ENCODE data around the gene METRN. TPM values are rescaled to one million over a fixed set of nuclear protein-coding genes. Genes with fewer than 3 reads are reported as not detected.
A peak's percentile ranks its signal among the peaks of the same experiment; 100 is the strongest.

Gene METRN
- total RNA-seq, 1 experiment from 2014 or later, result 23.4 TPM

DNA sequence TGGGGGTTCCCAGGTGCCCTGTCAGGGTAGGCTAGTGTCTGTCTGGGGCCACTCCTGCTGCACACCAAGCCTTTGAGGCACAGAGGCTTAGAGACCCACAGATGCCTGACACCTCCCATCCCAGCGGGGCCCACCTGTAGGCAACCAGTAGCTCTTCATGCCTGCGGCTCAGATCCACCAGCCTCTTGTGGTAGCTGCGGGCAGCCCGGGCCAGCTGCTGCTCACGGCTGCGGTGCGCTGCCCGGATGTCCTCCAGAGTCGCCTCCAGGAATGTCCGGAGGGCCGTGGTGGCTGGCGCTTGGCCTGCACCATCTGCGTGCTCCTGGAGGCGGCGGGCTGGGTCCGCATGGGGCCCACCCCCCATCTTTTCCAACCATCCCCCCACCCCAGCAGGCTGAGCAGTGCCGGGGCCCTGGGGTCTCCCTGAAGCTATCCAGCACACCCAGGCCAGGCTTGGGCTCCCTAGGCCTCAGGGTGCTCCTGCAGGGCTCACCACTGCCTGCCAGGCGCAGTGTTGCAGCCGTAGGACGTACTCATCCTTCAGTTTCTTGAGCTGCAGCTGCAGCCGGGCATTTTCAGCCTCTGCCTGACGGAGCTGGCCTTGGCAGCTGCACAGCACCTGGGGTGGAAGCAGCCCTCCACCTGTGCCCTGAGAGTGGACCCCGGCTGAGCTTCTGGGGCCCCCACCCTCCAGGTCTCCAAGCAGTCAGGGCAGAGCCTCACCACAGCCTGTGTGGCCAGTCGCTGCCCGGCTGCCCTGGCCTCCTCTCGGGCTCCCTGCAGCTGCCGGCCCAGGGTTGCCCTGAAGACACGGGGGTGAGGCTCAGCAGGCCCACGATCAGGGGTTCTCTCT lies 9.5 kb downstream of the METRN start:
- H3K27me3 ChIP-seq (replicated peaks; ENCODE audit: control insufficient read depth, insufficient read depth, low read length), result no peaks in the 10 kb centered on the region
- no TSS peak for BruUV-seq (replicated peaks)
- Mint-ChIP-seq H3K9me3 (ENCODE audit: unreplicated experiment) (no peaks in the 10 kb centered on the region), H3K4me3 (ENCODE audit: unreplicated experiment) (no peak overlapping the region), H3K4me1 (ENCODE audit: low read depth, unreplicated experiment) (no peaks in the 10 kb centered on the region), H3K27ac (ENCODE audit: unreplicated experiment) (no peak overlapping the region), H3K27me3 (ENCODE audit: insufficient read depth, unreplicated experiment) (no peaks in the 10 kb centered on the region), H3K36me3 (ENCODE audit: insufficient read depth, unreplicated experiment) (peaks cover 8% of the 10 kb centered on the region)
- H3K9me3 ChIP-seq, result no peaks in the 10 kb centered on the region
- no peaks in the 10 kb centered on the region for H3K36me3 ChIP-seq (ENCODE audit: control insufficient read depth, insufficient read depth, low read length)
- TF ChIP-seq, protein P1, sequence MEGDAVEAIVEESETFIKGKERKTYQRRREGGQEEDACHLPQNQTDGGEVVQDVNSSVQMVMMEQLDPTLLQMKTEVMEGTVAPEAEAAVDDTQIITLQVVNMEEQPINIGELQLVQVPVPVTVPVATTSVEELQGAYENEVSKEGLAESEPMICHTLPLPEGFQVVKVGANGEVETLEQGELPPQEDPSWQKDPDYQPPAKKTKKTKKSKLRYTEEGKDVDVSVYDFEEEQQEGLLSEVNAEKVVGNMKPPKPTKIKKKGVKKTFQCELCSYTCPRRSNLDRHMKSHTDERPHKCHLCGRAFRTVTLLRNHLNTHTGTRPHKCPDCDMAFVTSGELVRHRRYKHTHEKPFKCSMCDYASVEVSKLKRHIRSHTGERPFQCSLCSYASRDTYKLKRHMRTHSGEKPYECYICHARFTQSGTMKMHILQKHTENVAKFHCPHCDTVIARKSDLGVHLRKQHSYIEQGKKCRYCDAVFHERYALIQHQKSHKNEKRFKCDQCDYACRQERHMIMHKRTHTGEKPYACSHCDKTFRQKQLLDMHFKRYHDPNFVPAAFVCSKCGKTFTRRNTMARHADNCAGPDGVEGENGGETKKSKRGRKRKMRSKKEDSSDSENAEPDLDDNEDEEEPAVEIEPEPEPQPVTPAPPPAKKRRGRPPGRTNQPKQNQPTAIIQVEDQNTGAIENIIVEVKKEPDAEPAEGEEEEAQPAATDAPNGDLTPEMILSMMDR (IDR thresholded peaks at IDR 0.05; ENCODE audit: insufficient read depth in 1 of 2, low read depth in 1 of 2, low read length in 1 of 2, severe bottlenecking in 1 of 2, unreplicated experiment in 1 of 2), result no peak
- H3K4me3 ChIP-seq (ENCODE audit: low read depth, low read length), result no peak overlapping the region
- CTCF ChIA-PET, result interaction anchor here (0.6 to 1.0 kb wide), 4 partner anchors 8 to 76 kb away, joined by 3 to 12 read pairs (median 4); no protein-coding TSS in a partner anchor
- DNase-seq, result no peak
- POLR2A ChIA-PET, result no interaction called here
- intact Hi-C loops (cut with micrococcal nuclease; ENCODE audit: unreplicated experiment), result no loop called here
- H3K4me1 ChIP-seq, result peaks cover 17% of the 10 kb centered on the region

DNA sequence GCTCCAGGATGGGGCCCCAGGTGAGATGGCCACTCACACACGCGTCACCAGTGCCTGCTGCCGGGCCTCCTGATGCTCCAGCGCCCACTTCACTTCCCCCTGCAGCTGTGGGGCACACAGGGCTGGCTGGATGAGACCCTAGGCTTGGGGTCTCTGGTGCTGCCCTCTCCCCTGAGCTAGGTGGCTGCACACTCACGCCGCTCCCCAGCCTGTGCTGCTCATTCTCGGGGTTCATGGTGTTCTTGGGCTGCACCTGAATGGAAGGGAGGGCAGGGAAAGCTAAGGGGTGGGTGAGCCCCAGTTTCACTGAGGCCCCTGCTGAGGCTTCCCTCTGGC lies 10.1 kb downstream of the METRN start:
- Mint-ChIP-seq H3K36me3 (ENCODE audit: insufficient read depth, unreplicated experiment) (peaks cover 11% of the 10 kb centered on the region), H3K27ac (ENCODE audit: unreplicated experiment) (no peak overlapping the region), H3K27me3 (ENCODE audit: insufficient read depth, unreplicated experiment) (no peaks in the 10 kb centered on the region), H3K9me3 (ENCODE audit: unreplicated experiment) (no peaks in the 10 kb centered on the region), H3K4me3 (ENCODE audit: unreplicated experiment) (no peak overlapping the region), H3K4me1 (ENCODE audit: low read depth, unreplicated experiment) (no peaks in the 10 kb centered on the region)
- intact Hi-C loops (cut with micrococcal nuclease; ENCODE audit: unreplicated experiment), result no loop called here
- peaks cover 13% of the 10 kb centered on the region for H3K4me1 ChIP-seq
- TF ChIP-seq, protein P1 (IDR thresholded peaks at IDR 0.05; ENCODE audit: insufficient read depth in 1 of 2, low read depth in 1 of 2, low read length in 1 of 2, severe bottlenecking in 1 of 2, unreplicated experiment in 1 of 2), result no peak
- ChIA-PET CTCF (interaction anchor here (0.6 to 1.0 kb wide), 3 partner anchors 9 to 76 kb away, joined by 3 to 12 read pairs (median 3); no protein-coding TSS in a partner anchor), POLR2A (no interaction called here)
- H3K36me3 ChIP-seq (ENCODE audit: control insufficient read depth, insufficient read depth, low read length), result no peaks in the 10 kb centered on the region
- H3K4me3 ChIP-seq (ENCODE audit: low read depth, low read length), result no peak overlapping the region
- no TSS peak for BruUV-seq (replicated peaks)
- H3K27me3 ChIP-seq (replicated peaks; ENCODE audit: control insufficient read depth, insufficient read depth, low read length), result no peaks in the 10 kb centered on the region
- DNase-seq, result no peak
- H3K9me3 ChIP-seq, result no peaks in the 10 kb centered on the region

DNA sequence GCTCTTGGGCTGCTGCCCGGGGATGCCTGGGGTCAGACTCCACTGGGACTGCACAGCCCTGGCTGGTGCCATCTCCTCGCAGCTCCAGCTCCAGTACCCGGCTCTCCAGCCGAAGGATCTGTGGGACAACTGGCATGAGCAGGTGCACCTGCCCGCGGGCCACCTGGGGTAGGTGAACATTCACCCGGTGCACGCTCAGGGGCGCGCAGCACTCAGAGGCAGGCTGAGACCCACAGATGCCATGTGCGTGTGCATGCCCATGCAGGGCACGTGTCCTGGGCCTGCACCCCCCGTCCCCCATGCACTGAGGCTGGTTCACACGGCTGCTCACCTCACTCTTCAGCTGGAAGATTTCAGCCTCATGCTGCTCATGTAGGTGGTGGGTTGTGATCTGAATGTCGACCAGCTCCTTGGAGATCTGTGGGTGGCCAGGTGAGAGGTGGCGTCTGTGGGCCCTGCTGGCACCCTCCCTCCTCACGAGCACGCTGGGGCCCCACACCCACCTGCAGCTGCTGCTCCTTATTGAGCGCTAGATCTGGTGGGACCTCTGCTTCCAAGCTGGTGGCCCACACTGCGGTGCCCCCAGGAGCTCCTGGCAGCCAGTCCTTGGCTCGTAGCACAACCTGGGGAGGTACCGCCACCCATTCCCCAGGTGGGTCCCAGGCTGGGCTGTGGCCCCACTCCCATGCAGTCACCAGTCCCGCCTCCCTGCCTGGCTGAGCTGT lies 10.7 kb downstream of the METRN start:
- peaks cover 11% of the 10 kb centered on the region for H3K4me1 ChIP-seq
- Mint-ChIP-seq H3K9me3 (ENCODE audit: unreplicated experiment) (no peaks in the 10 kb centered on the region), H3K4me1 (ENCODE audit: low read depth, unreplicated experiment) (no peaks in the 10 kb centered on the region), H3K4me3 (ENCODE audit: unreplicated experiment) (peak overlapping the region; percentile 64), H3K27ac (ENCODE audit: unreplicated experiment) (no peak overlapping the region), H3K27me3 (ENCODE audit: insufficient read depth, unreplicated experiment) (no peaks in the 10 kb centered on the region), H3K36me3 (ENCODE audit: insufficient read depth, unreplicated experiment) (peaks cover 11% of the 10 kb centered on the region)
- no TSS peak for BruUV-seq (replicated peaks)
- ChIA-PET POLR2A (no interaction called here), CTCF (interaction anchor here (0.9 to 1.5 kb wide), 2 partner anchors 10 to 19 kb away, joined by 3 to 4 read pairs; no protein-coding TSS in a partner anchor)
- no peak overlapping the region for H3K4me3 ChIP-seq (ENCODE audit: low read depth, low read length)
- H3K9me3 ChIP-seq, result no peaks in the 10 kb centered on the region
- intact Hi-C loops (cut with micrococcal nuclease; ENCODE audit: unreplicated experiment), result no loop called here
- DNase-seq, result no peak
- H3K36me3 ChIP-seq (ENCODE audit: control insufficient read depth, insufficient read depth, low read length), result no peaks in the 10 kb centered on the region
- no peaks in the 10 kb centered on the region for H3K27me3 ChIP-seq (replicated peaks; ENCODE audit: control insufficient read depth, insufficient read depth, low read length)
- TF ChIP-seq, protein P1 (IDR thresholded peaks at IDR 0.05; ENCODE audit: insufficient read depth in 1 of 2, low read depth in 1 of 2, low read length in 1 of 2, severe bottlenecking in 1 of 2, unreplicated experiment in 1 of 2), result no peak

All from Caco-2 (cell line).